Activated gamma-delta T cell treated with Interleukin-2 at 50 U/mL for 16 hours (primary cell): Measurements from ENCODE around the gene FKBP1B.
"Not testable (repeated sequence)": the region's sequence is repeated elsewhere in the genome, so short reads cannot be mapped to it uniquely, and the experiment has no call there.

Experiments used
- DNase-seq: peaks from one replicate; pipeline ENCODE4 v3.0.0-alpha.2; 2020

FKBP1B gene

GRCh38 chr2:24104906-24105305 lies 55.4 kb downstream of the FKBP1B start:
- no peak for DNase-seq

GRCh38 chr2:24105816-24106215 lies 56.3 kb downstream of the FKBP1B start:
- DNase-seq, result no peak

GRCh38 chr2:24106786-24107185 lies 57.2 kb downstream of the FKBP1B start:
- no peak for DNase-seq

- no peak for DNase-seq
Observed at GRCh38 chr2:24107336-24107735, 57.8 kb downstream of the FKBP1B start.

GRCh38 chr2:24109431-24109830 lies 59.9 kb downstream of the FKBP1B start:
- DNase-seq, result not testable (repeated sequence)

- DNase-seq, result no peak
Observed at GRCh38 chr2:24110660-24111303, 61.2 kb downstream of the FKBP1B start.

GRCh38 chr2:24111407-24111901 lies 61.9 kb downstream of the FKBP1B start:
- DNase-seq, result no peak
